WTC11 (cell line): ENCODE results near the gene GUCY2C. TPM values are rescaled to one million over a fixed set of nuclear protein-coding genes. Genes with fewer than 3 reads are reported as not detected.

Experiments used
- ATAC-seq: fragments of 200-7000 bp; cut with Tn5 transposase; 2 replicates; pipeline ENCODE4 v1.10.0; 2021; ENCODE audit warnings: mild to moderate bottlenecking, moderate library complexity
- CTCF ChIA-PET: fragments of 300-600 bp; sonication (Branson Sonifier 250); formaldehyde crosslinking; loops from one replicate; lab custom pipeline; 2021; ENCODE audit warnings: antibody characterized with exemption; lab: Charles Lee
- POLR2A ChIA-PET: fragments of 350-600 bp; sonication (Branson Sonifier 250); formaldehyde crosslinking; loops from one replicate; lab custom pipeline; 2021; ENCODE audit warnings: antibody characterized with exemption; lab: Charles Lee
- DNase-seq: peaks from one replicate; pipeline ENCODE4 v3.0.0; 2021; ENCODE audit warnings: low spot score
- H3K27ac Mint-ChIP-seq: 2 replicates; pipeline ENCODE4 v1.8.0; 2021; ENCODE audit warnings: mixed read lengths
- H3K27me3 Mint-ChIP-seq: 2 replicates; pipeline ENCODE4 v1.8.0; 2021; ENCODE audit warnings: low read depth, mild to moderate bottlenecking, moderate library complexity, mixed read lengths
- H3K36me3 Mint-ChIP-seq: 2 replicates; pipeline ENCODE4 v1.8.0; 2021; ENCODE audit warnings: mixed read lengths
- H3K4me1 Mint-ChIP-seq: 2 replicates; pipeline ENCODE4 v1.8.0; 2022; ENCODE audit warnings: mixed read lengths
- H3K4me3 Mint-ChIP-seq: 2 replicates; pipeline ENCODE4 v1.8.0; 2021; ENCODE audit warnings: mild to moderate bottlenecking, moderate library complexity, mixed read lengths
- H3K9me3 Mint-ChIP-seq: 2 replicates; pipeline ENCODE4 v1.8.0; 2021; ENCODE audit warnings: mixed read lengths
- ATF1 ChIP-seq: sonication (generic); formaldehyde crosslinking; IDR thresholded peaks from 2 replicates; pipeline ENCODE4 v1.8.1; 2023; ENCODE audit warnings: mild to moderate bottlenecking, moderate library complexity, missing genetic modification reagents
- GABPB1 ChIP-seq: sonication (generic); formaldehyde crosslinking; IDR thresholded peaks from 2 replicates; pipeline ENCODE4 v1.8.1; 2023; ENCODE audit warnings: mild to moderate bottlenecking, missing genetic modification reagents
- GTF2I ChIP-seq: fragments of 250-450 bp; sonication (Bioruptor Pico); conservative IDR thresholded peaks from 2 replicates; pipeline ENCODE4 v1.4.0; 2021; ENCODE audit warnings: mild to moderate bottlenecking
- ZBTB21 ChIP-seq: sonication (generic); formaldehyde crosslinking; IDR thresholded peaks from 2 replicates; pipeline ENCODE4 v1.8.1; 2023; ENCODE audit warnings: mild to moderate bottlenecking, missing genetic modification reagents, borderline replicate concordance
- ZNF121 ChIP-seq: sonication (generic); formaldehyde crosslinking; IDR thresholded peaks from 2 replicates; pipeline ENCODE4 v1.8.0; 2023; ENCODE audit warnings: missing genetic modification reagents
- ZNF232 ChIP-seq: sonication (generic); formaldehyde crosslinking; IDR thresholded peaks from 2 replicates; pipeline ENCODE4 v1.8.0; 2022; ENCODE audit warnings: mild to moderate bottlenecking, missing genetic modification reagents
- ZNF423 ChIP-seq: fragments of 250-450 bp; sonication (Bioruptor Pico); IDR thresholded peaks from 2 replicates; pipeline ENCODE4 v2.1.2; 2022; ENCODE audit warnings: mild to moderate bottlenecking, moderate library complexity
- ZNF671 ChIP-seq: fragments of 250-450 bp; sonication (Bioruptor Pico); IDR thresholded peaks from 2 replicates; pipeline ENCODE4 v1.8.0; 2021; ENCODE audit warnings: mild to moderate bottlenecking
- total RNA-seq: library from RNA; stranded (reverse); gene quantifications from 3 replicates; pipeline ENCODE4 v1.2.3, GENCODE V29; 2021
- TF ChIP-seq, protein P1 (sequence below): sonication (generic); formaldehyde crosslinking; IDR thresholded peaks from 2 replicates; pipeline ENCODE4 v1.8.0; 2022; ENCODE audit warnings: mild to moderate bottlenecking, missing genetic modification reagents
- TF ChIP-seq, protein P2 (sequence below): sonication (generic); formaldehyde crosslinking; IDR thresholded peaks from 2 replicates; pipeline ENCODE4 v1.8.0; 2023; ENCODE audit warnings: missing genetic modification reagents
- TF ChIP-seq, protein P3 (sequence below): fragments of 250-450 bp; sonication (Bioruptor Pico); IDR thresholded peaks from 2 replicates; pipeline ENCODE4 v1.9.0; 2021; ENCODE audit warnings: mild to moderate bottlenecking, borderline replicate concordance
- TF ChIP-seq, protein P4 (sequence below): sonication (generic); formaldehyde crosslinking; IDR thresholded peaks from 2 replicates; pipeline ENCODE4 v1.8.1; 2023; ENCODE audit warnings: mild to moderate bottlenecking, missing genetic modification reagents, moderate library complexity
- TF ChIP-seq, protein P5 (sequence below): sonication (generic); formaldehyde crosslinking; IDR thresholded peaks from 2 replicates; pipeline ENCODE4 v1.8.0; 2022; ENCODE audit warnings: mild to moderate bottlenecking, missing genetic modification reagents
- TF ChIP-seq, protein P6 (sequence below): sonication (generic); formaldehyde crosslinking; conservative IDR thresholded peaks from 2 replicates; pipeline ENCODE4 v1.8.1; 2023; ENCODE audit warnings: mild to moderate bottlenecking, low read depth, missing genetic modification reagents, moderate library complexity
- TF ChIP-seq, protein P7 (sequence below): sonication (generic); formaldehyde crosslinking; IDR thresholded peaks from 2 replicates; pipeline ENCODE4 v1.8.1; 2023; ENCODE audit warnings: mild to moderate bottlenecking, missing genetic modification reagents
- TF ChIP-seq, protein P8 (sequence below): sonication (generic); formaldehyde crosslinking; IDR thresholded peaks from 2 replicates; pipeline ENCODE4 v1.8.1; 2023; ENCODE audit warnings: mild to moderate bottlenecking, moderate library complexity, missing genetic modification reagents

Gene GUCY2C
- total RNA-seq, 1 experiment from 2014 or later: 3.9 TPM

DNA sequence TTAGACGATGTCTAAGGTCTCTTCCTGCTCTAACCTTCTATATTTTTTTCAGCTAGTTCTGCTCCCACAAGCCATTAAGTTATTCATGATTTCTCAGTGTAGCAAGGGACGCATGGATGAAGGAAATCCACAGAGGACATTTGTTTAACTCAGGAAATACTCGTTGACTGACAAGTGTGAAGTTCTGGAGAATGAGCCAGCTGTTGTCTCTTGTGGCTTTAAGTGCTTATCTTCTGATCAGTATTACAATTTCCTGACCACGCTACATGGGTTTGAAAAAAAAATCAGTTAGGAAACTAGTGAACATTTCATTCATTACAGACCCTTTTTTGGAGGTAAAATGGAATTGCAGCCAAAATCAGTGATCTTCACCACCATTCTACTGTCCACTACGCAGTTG lies 53.1 kb downstream of the GUCY2C start:
- no peak for TF ChIP-seq ZNF232 (CRISPR knock-in tag)
- Mint-ChIP-seq H3K27ac (no peak overlapping the region), H3K27me3 (no peaks in the 10 kb centered on the region; the same call in 1 of the 2 replicates), H3K4me3 (no peak overlapping the region), H3K9me3 (no peaks in the 10 kb centered on the region), H3K36me3 (no peaks in the 10 kb centered on the region), H3K4me1 (peaks cover 5% of the 10 kb centered on the region)
- ChIA-PET CTCF (interaction anchor here (1.5 kb wide), 1 partner anchor 14 kb away, joined by 3 read pairs; no protein-coding TSS in a partner anchor), POLR2A (no interaction called here)
- ATAC-seq (no peak), DNase-seq (no peak)

DNA sequence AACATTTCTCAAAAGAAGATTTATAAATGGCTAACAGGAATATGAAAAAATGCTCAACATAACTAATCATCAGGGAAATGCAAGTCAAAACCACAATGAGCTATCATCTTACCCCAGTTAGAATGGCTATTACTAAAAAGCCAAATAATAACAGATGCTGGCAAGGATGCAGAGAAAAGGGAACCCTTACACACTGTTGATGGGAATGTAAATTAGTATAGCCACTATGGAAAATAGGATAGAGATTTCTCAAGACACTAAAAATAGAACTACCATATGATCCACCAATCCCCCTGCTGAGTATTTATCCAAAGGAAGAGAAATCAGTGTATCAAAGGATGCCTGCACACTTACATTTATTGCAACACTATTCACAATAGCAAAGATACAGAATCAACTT lies 58.3 kb downstream of the GUCY2C start:
- Mint-ChIP-seq H3K9me3 (peaks cover 31% of the 10 kb centered on the region), H3K27me3 (no peaks in the 10 kb centered on the region; the same call in 1 of the 2 replicates), H3K4me3 (no peak overlapping the region), H3K4me1 (peaks cover 17% of the 10 kb centered on the region), H3K27ac (no peak overlapping the region), H3K36me3 (peaks cover 22% of the 10 kb centered on the region)
- TF ChIP-seq ZNF671 (CRISPR knock-in tag) (no peak), ZNF423 (CRISPR knock-in tag) (no peak), ATF1 (no peak), ZBTB21 (CRISPR knock-in tag) (no peak), GABPB1 (CRISPR knock-in tag) (no peak)
- TF ChIP-seq, protein P1, sequence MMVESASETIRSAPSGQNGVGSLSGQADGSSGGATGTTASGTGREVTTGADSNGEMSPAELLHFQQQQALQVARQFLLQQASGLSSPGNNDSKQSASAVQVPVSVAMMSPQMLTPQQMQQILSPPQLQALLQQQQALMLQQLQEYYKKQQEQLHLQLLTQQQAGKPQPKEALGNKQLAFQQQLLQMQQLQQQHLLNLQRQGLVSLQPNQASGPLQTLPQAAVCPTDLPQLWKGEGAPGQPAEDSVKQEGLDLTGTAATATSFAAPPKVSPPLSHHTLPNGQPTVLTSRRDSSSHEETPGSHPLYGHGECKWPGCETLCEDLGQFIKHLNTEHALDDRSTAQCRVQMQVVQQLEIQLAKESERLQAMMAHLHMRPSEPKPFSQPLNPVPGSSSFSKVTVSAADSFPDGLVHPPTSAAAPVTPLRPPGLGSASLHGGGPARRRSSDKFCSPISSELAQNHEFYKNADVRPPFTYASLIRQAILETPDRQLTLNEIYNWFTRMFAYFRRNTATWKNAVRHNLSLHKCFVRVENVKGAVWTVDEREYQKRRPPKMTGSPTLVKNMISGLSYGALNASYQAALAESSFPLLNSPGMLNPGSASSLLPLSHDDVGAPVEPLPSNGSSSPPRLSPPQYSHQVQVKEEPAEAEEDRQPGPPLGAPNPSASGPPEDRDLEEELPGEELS (CRISPR knock-in tag): no peak
- TF ChIP-seq, protein P2, sequence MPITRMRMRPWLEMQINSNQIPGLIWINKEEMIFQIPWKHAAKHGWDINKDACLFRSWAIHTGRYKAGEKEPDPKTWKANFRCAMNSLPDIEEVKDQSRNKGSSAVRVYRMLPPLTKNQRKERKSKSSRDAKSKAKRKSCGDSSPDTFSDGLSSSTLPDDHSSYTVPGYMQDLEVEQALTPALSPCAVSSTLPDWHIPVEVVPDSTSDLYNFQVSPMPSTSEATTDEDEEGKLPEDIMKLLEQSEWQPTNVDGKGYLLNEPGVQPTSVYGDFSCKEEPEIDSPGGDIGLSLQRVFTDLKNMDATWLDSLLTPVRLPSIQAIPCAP (CRISPR knock-in tag): no peak
- TF ChIP-seq, protein P3, sequence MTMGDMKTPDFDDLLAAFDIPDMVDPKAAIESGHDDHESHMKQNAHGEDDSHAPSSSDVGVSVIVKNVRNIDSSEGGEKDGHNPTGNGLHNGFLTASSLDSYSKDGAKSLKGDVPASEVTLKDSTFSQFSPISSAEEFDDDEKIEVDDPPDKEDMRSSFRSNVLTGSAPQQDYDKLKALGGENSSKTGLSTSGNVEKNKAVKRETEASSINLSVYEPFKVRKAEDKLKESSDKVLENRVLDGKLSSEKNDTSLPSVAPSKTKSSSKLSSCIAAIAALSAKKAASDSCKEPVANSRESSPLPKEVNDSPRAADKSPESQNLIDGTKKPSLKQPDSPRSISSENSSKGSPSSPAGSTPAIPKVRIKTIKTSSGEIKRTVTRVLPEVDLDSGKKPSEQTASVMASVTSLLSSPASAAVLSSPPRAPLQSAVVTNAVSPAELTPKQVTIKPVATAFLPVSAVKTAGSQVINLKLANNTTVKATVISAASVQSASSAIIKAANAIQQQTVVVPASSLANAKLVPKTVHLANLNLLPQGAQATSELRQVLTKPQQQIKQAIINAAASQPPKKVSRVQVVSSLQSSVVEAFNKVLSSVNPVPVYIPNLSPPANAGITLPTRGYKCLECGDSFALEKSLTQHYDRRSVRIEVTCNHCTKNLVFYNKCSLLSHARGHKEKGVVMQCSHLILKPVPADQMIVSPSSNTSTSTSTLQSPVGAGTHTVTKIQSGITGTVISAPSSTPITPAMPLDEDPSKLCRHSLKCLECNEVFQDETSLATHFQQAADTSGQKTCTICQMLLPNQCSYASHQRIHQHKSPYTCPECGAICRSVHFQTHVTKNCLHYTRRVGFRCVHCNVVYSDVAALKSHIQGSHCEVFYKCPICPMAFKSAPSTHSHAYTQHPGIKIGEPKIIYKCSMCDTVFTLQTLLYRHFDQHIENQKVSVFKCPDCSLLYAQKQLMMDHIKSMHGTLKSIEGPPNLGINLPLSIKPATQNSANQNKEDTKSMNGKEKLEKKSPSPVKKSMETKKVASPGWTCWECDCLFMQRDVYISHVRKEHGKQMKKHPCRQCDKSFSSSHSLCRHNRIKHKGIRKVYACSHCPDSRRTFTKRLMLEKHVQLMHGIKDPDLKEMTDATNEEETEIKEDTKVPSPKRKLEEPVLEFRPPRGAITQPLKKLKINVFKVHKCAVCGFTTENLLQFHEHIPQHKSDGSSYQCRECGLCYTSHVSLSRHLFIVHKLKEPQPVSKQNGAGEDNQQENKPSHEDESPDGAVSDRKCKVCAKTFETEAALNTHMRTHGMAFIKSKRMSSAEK (CRISPR knock-in tag): no peak
- TF ChIP-seq, protein P4, sequence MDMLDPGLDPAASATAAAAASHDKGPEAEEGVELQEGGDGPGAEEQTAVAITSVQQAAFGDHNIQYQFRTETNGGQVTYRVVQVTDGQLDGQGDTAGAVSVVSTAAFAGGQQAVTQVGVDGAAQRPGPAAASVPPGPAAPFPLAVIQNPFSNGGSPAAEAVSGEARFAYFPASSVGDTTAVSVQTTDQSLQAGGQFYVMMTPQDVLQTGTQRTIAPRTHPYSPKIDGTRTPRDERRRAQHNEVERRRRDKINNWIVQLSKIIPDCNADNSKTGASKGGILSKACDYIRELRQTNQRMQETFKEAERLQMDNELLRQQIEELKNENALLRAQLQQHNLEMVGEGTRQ (CRISPR knock-in tag): no peak
- ChIA-PET CTCF (no interaction called here), POLR2A (no interaction called here)
- ATAC-seq (no peak), DNase-seq (no peak)

DNA sequence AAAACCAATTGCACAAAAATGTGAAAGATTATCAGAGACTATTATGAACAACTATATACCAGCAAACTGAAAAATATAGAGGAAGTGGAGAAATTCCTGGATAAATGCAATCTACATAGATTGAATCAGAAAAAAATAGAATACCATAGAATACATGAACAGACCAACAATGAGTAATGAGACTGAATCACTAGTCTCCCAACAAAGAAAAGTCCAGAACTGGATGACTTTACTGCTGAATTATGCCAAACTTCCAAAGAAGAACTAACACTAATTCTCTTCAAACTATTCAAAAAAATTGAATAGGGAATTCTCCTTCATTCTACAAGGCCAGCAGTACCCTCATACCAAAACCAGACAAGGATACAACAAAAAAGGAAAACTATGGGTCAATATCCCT lies 60.6 kb downstream of the GUCY2C start:
- H3K4me3 Mint-ChIP-seq: no peak overlapping the region
- TF ChIP-seq, protein P5, sequence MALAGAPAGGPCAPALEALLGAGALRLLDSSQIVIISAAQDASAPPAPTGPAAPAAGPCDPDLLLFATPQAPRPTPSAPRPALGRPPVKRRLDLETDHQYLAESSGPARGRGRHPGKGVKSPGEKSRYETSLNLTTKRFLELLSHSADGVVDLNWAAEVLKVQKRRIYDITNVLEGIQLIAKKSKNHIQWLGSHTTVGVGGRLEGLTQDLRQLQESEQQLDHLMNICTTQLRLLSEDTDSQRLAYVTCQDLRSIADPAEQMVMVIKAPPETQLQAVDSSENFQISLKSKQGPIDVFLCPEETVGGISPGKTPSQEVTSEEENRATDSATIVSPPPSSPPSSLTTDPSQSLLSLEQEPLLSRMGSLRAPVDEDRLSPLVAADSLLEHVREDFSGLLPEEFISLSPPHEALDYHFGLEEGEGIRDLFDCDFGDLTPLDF (CRISPR knock-in tag): no peak
- TF ChIP-seq ZNF121 (no peak), GTF2I (CRISPR knock-in tag) (no peak)
- TF ChIP-seq, protein P6, sequence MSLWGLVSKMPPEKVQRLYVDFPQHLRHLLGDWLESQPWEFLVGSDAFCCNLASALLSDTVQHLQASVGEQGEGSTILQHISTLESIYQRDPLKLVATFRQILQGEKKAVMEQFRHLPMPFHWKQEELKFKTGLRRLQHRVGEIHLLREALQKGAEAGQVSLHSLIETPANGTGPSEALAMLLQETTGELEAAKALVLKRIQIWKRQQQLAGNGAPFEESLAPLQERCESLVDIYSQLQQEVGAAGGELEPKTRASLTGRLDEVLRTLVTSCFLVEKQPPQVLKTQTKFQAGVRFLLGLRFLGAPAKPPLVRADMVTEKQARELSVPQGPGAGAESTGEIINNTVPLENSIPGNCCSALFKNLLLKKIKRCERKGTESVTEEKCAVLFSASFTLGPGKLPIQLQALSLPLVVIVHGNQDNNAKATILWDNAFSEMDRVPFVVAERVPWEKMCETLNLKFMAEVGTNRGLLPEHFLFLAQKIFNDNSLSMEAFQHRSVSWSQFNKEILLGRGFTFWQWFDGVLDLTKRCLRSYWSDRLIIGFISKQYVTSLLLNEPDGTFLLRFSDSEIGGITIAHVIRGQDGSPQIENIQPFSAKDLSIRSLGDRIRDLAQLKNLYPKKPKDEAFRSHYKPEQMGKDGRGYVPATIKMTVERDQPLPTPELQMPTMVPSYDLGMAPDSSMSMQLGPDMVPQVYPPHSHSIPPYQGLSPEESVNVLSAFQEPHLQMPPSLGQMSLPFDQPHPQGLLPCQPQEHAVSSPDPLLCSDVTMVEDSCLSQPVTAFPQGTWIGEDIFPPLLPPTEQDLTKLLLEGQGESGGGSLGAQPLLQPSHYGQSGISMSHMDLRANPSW (CRISPR knock-in tag): no peak
- TF ChIP-seq, protein P7, sequence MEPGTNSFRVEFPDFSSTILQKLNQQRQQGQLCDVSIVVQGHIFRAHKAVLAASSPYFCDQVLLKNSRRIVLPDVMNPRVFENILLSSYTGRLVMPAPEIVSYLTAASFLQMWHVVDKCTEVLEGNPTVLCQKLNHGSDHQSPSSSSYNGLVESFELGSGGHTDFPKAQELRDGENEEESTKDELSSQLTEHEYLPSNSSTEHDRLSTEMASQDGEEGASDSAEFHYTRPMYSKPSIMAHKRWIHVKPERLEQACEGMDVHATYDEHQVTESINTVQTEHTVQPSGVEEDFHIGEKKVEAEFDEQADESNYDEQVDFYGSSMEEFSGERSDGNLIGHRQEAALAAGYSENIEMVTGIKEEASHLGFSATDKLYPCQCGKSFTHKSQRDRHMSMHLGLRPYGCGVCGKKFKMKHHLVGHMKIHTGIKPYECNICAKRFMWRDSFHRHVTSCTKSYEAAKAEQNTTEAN (CRISPR knock-in tag): no peak
- TF ChIP-seq, protein P8, sequence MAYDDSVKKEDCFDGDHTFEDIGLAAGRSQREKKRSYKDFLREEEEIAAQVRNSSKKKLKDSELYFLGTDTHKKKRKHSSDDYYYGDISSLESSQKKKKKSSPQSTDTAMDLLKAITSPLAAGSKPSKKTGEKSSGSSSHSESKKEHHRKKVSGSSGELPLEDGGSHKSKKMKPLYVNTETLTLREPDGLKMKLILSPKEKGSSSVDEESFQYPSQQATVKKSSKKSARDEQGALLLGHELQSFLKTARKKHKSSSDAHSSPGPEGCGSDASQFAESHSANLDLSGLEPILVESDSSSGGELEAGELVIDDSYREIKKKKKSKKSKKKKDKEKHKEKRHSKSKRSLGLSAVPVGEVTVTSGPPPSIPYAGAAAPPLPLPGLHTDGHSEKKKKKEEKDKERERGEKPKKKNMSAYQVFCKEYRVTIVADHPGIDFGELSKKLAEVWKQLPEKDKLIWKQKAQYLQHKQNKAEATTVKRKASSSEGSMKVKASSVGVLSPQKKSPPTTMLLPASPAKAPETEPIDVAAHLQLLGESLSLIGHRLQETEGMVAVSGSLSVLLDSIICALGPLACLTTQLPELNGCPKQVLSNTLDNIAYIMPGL (CRISPR knock-in tag): no peak
- TF ChIP-seq, all 79 proteins: peak for 0
- Mint-ChIP-seq H3K27me3 (no peaks in the 10 kb centered on the region; the same call in 1 of the 2 replicates), H3K9me3 (peaks cover 31% of the 10 kb centered on the region), H3K27ac (no peak overlapping the region), H3K4me1 (peaks cover 19% of the 10 kb centered on the region), H3K36me3 (peaks cover 22% of the 10 kb centered on the region)
- ATAC-seq (no peak), DNase-seq (no peak)
- ChIA-PET POLR2A (no interaction called here), CTCF (no interaction called here)
